DOHH2 (cell line): ENCODE measurements around the gene NUCKS1.

Experiments
- H3F3A ChIP-seq: fragments of 200-600 bp; sonication (generic), shearing (Covaris generic); 2 replicates; pipeline ENCODE4 v1.6.0; 2016; ENCODE audit warnings: antibody characterized with exemption, mild to moderate bottlenecking; ENCODE audit not compliant: control insufficient read depth, insufficient read depth
- H3K27ac ChIP-seq: fragments of 200-600 bp; sonication (generic); 2 replicates; pipeline ENCODE4 v1.5.1; 2014; ENCODE audit warnings: low read depth, mild to moderate bottlenecking, low read length, moderate library complexity
- H3K27me3 ChIP-seq: fragments of 200-600 bp; sonication (generic); 2 replicates; pipeline ENCODE4 v1.6.1; 2014; ENCODE audit warnings: mild to moderate bottlenecking, low read length, mixed read lengths; ENCODE audit not compliant: control insufficient read depth
- H3K36me3 ChIP-seq: fragments of 200-600 bp; sonication (generic); 2 replicates; pipeline ENCODE4 v1.6.1; 2014; ENCODE audit warnings: mild to moderate bottlenecking, low read length, moderate library complexity, mixed read lengths; ENCODE audit not compliant: control insufficient read depth
- H3K4me1 ChIP-seq: fragments of 200-600 bp; sonication (generic); 2 replicates; pipeline ENCODE4 v1.6.1; 2014; ENCODE audit warnings: mild to moderate bottlenecking, low read length, mixed read lengths; ENCODE audit not compliant: control insufficient read depth
- H3K4me2 ChIP-seq: fragments of 200-600 bp; sonication (generic); 2 replicates; pipeline ENCODE4 v1.6.0; 2014; ENCODE audit warnings: mild to moderate bottlenecking, low read length, moderate library complexity
- H3K4me3 ChIP-seq: fragments of 200-600 bp; sonication (generic); 2 replicates; pipeline ENCODE4 v1.5.1; 2014; ENCODE audit warnings: mild to moderate bottlenecking, low read length, mixed read lengths
- H3K79me2 ChIP-seq: fragments of 200-600 bp; sonication (generic); 2 replicates; pipeline ENCODE4 v1.6.1; 2014; ENCODE audit warnings: mild to moderate bottlenecking, low read length, mixed read lengths; ENCODE audit not compliant: control insufficient read depth
- H3K9me2 ChIP-seq: fragments of 200-600 bp; sonication (generic); replicated peaks from 2 replicates; pipeline ENCODE4 v1.6.1; 2014; ENCODE audit warnings: mild to moderate bottlenecking, low read length, mixed read lengths; ENCODE audit not compliant: control insufficient read depth
- H3K9me3 ChIP-seq: fragments of 200-600 bp; sonication (generic); 2 replicates; pipeline ENCODE4 v1.6.1; 2014; ENCODE audit warnings: antibody characterized with exemption, low read length, mixed read lengths; ENCODE audit not compliant: control insufficient read depth, insufficient read depth
- H4K20me1 ChIP-seq: fragments of 200-600 bp; sonication (generic); 2 replicates; pipeline ENCODE4 v1.6.0; 2014; ENCODE audit warnings: low read depth, mild to moderate bottlenecking, antibody characterized with exemption, low read length, moderate library complexity; ENCODE audit not compliant: control insufficient read depth, insufficient read depth
- EZH2phosphoT487 ChIP-seq: fragments of 200-600 bp; sonication (generic); IDR thresholded peaks from 2 replicates; pipeline ENCODE4 v1.6.1; 2017; ENCODE audit warnings: borderline replicate concordance, mild to moderate bottlenecking, antibody characterized with exemption, low read length, moderate library complexity, mixed read lengths
- TF ChIP-seq, protein P1 (sequence below): fragments of 200-600 bp; sonication (generic); IDR thresholded peaks from one replicate; pipeline ENCODE4 v1.5.1; 2014; ENCODE audit warnings: antibody characterized with exemption, mild to moderate bottlenecking, low read depth, low read length; ENCODE audit not compliant: poor library complexity, severe bottlenecking

The NUCKS1 gene

DNA sequence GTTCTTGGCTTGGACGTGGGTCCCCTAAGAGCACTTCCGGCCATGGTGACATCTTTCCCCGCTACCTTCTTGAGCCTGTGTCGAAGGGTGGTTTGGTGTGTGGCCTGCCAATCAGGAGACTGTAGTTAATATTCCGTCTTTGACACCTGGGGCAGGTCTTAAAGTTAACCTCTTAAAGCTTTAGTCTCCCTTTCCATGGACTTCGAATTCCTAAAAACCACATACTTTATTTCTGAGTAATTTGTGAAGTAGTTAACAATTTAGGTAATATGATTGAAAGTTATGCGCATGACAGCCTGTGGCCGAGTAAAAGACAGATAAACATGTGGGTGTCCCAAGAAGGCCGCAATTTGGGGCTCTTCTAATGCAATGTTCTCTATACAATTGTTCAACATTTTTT lies 35.5 kb upstream of the NUCKS1 start:
- no peaks in the 10 kb centered on the region for H3K9me2 ChIP-seq
- no peak overlapping the region for H3K4me2 ChIP-seq
- no peak overlapping the region for H3K27ac ChIP-seq
- H3K36me3 ChIP-seq, result peaks cover 1% of the 10 kb centered on the region
- H3K9me3 ChIP-seq, result no peaks in the 10 kb centered on the region
- no peaks in the 10 kb centered on the region for H3K79me2 ChIP-seq
- H3K4me3 ChIP-seq, result no peak overlapping the region
- no peak for TF ChIP-seq EZH2phosphoT487
- TF ChIP-seq, protein P1, sequence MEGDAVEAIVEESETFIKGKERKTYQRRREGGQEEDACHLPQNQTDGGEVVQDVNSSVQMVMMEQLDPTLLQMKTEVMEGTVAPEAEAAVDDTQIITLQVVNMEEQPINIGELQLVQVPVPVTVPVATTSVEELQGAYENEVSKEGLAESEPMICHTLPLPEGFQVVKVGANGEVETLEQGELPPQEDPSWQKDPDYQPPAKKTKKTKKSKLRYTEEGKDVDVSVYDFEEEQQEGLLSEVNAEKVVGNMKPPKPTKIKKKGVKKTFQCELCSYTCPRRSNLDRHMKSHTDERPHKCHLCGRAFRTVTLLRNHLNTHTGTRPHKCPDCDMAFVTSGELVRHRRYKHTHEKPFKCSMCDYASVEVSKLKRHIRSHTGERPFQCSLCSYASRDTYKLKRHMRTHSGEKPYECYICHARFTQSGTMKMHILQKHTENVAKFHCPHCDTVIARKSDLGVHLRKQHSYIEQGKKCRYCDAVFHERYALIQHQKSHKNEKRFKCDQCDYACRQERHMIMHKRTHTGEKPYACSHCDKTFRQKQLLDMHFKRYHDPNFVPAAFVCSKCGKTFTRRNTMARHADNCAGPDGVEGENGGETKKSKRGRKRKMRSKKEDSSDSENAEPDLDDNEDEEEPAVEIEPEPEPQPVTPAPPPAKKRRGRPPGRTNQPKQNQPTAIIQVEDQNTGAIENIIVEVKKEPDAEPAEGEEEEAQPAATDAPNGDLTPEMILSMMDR, result no peak
- no peaks in the 10 kb centered on the region for H4K20me1 ChIP-seq
- H3F3A ChIP-seq, result no peaks in the 10 kb centered on the region
- no peaks in the 10 kb centered on the region; the same call in 1 of the 2 replicates for H3K27me3 ChIP-seq
- peaks cover 4% of the 10 kb centered on the region; the same call in 1 of the 2 replicates for H3K4me1 ChIP-seq

DNA sequence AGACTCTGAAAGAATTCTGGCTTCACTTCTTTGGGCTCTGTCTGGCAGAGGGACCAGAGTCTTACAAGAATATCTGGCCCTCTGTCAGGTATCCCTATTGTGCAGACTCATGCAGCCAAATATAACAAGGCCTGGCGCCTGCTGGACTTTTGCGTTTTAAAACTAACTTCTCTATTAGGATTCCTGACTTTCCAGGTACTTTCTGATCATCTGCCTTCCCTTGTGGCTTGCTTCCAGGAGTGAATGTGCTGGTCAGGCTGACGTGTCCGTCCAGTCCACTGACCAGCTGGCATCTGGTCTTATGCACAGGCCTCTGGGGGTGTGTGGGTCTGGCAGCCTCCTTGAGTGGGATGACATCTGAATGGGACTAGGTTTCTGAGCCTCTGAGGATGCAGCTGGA lies 33.9 kb upstream of the NUCKS1 start:
- Histone ChIP-seq H3K4me2 (no peak overlapping the region), H3K27me3 (no peaks in the 10 kb centered on the region; the same call in 1 of the 2 replicates), H3K9me2 (no peaks in the 10 kb centered on the region), H3K27ac (no peak overlapping the region), H3K4me3 (no peak overlapping the region), H3K9me3 (no peaks in the 10 kb centered on the region), H3K4me1 (peaks cover 4% of the 10 kb centered on the region; the same call in 1 of the 2 replicates), H3K79me2 (no peaks in the 10 kb centered on the region), H4K20me1 (no peaks in the 10 kb centered on the region), H3K36me3 (no peaks in the 10 kb centered on the region), H3F3A (peaks cover 2% of the 10 kb centered on the region; the same call in 1 of the 2 replicates)
- no peak for TF ChIP-seq EZH2phosphoT487
- TF ChIP-seq, protein P1, result no peak

DNA sequence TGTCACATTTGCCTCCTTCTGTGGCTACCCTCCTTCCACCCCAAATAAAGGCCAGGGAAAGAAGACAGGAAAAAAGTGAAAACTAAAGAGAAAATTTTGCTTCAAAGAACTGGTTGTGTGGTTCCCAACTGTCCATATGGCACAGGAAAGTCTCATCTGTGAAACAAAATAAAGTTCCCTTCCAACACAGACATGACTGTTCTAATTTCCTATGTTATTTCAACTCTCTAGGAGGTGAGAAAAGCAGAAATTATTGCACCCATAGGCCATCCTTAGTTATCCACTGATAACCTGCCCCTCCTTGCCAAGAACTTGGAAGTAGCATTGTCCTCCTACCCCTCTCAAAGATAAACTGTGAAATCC lies 33.4 kb upstream of the NUCKS1 start:
- no peaks in the 10 kb centered on the region for H3K9me3 ChIP-seq
- H3K4me3 ChIP-seq, result no peak overlapping the region
- TF ChIP-seq EZH2phosphoT487, result no peak
- TF ChIP-seq, protein P1, result no peak
- H3K4me2 ChIP-seq, result no peak overlapping the region
- H3K36me3 ChIP-seq, result no peaks in the 10 kb centered on the region
- no peaks in the 10 kb centered on the region for H3K79me2 ChIP-seq
- H3K27ac ChIP-seq, result no peak overlapping the region
- no peaks in the 10 kb centered on the region; the same call in 1 of the 2 replicates for H3K27me3 ChIP-seq
- H3K9me2 ChIP-seq, result no peaks in the 10 kb centered on the region
- peaks cover 3% of the 10 kb centered on the region; the same call in 1 of the 2 replicates for H3F3A ChIP-seq
- H4K20me1 ChIP-seq, result no peaks in the 10 kb centered on the region
- H3K4me1 ChIP-seq, result peaks cover 4% of the 10 kb centered on the region; the same call in 1 of the 2 replicates
